Smooth muscle cell (in vitro differentiated cells): ENCODE data around the gene COMMD9. TPM values are rescaled to one million over a fixed set of nuclear protein-coding genes. Genes with fewer than 3 reads are reported as not detected.
"Not testable (repeated sequence)": the region's sequence is repeated elsewhere in the genome, so short reads cannot be mapped to it uniquely, and the experiment has no call there.

Experiments used
- DNase-seq: peaks from one replicate; lab custom pipeline; 2025; ENCODE audit not compliant: unreplicated experiment; lab: John Stamatoyannopoulos, UW
- H2AFZ ChIP-seq: fragments of 200-600 bp; sonication (generic); 2 replicates; pipeline ENCODE4 v1.6.0; 2016; ENCODE audit warnings: antibody characterized with exemption, low read depth, mild to moderate bottlenecking
- H3F3A ChIP-seq: fragments of 200-600 bp; sonication (generic); 2 replicates; pipeline ENCODE4 v1.6.0; 2017; ENCODE audit warnings: antibody characterized with exemption, low read depth
- H3K27ac ChIP-seq: fragments of 200-600 bp; sonication (generic); 2 replicates; pipeline ENCODE4 v1.5.1; 2016; ENCODE audit warnings: low read depth, mild to moderate bottlenecking
- H3K27me3 ChIP-seq: fragments of 200-600 bp; sonication (generic); 2 replicates; pipeline ENCODE4 v1.6.1; 2016; ENCODE audit warnings: low read depth, mild to moderate bottlenecking
- H3K36me3 ChIP-seq: fragments of 200-600 bp; sonication (generic); 2 replicates; pipeline ENCODE4 v1.5.1; 2016; ENCODE audit warnings: low read depth
- H3K4me1 ChIP-seq: fragments of 200-600 bp; sonication (generic); 2 replicates; pipeline ENCODE4 v1.5.1; 2016; ENCODE audit warnings: low read depth
- H3K4me2 ChIP-seq: fragments of 200-600 bp; sonication (generic); 2 replicates; pipeline ENCODE4 v1.6.0; 2016; ENCODE audit warnings: mild to moderate bottlenecking
- H3K4me3 ChIP-seq: fragments of 200-600 bp; sonication (generic); 2 replicates; pipeline ENCODE4 v1.5.1; 2016; ENCODE audit warnings: mild to moderate bottlenecking
- H3K79me2 ChIP-seq: fragments of 200-600 bp; sonication (generic); 2 replicates; pipeline ENCODE4 v1.6.0; 2016; ENCODE audit warnings: low read depth, mild to moderate bottlenecking
- H3K9ac ChIP-seq: fragments of 200-600 bp; sonication (generic); 2 replicates; pipeline ENCODE4 v1.6.0; 2016; ENCODE audit warnings: low read depth
- H3K9me3 ChIP-seq: fragments of 200-600 bp; sonication (generic); replicated peaks from 2 replicates; pipeline ENCODE4 v1.5.1; 2016; ENCODE audit warnings: low read depth
- H4K20me1 ChIP-seq: fragments of 200-600 bp; sonication (generic); 2 replicates; pipeline ENCODE4 v1.6.0; 2016; ENCODE audit warnings: low read depth
- CTCF ChIP-seq: fragments of 200-600 bp; sonication (generic); IDR thresholded peaks from 2 replicates; pipeline ENCODE4 v1.5.1; 2017; ENCODE audit warnings: borderline replicate concordance, mild to moderate bottlenecking, antibody characterized with exemption; ENCODE audit not compliant: insufficient read depth, poor library complexity, severe bottlenecking
- WGBS: methylation state at CpG from one replicate; pipeline ENCODE4 v1.1.7; 2016; ENCODE audit warnings: low lambda C conversion rate; 5-methylcytosine and 5-hydroxymethylcytosine counted together
- polyA plus RNA-seq: library from polyadenylated mRNA; unstranded; fragments of >200 nt; fragmentation: Nextera tagmentation; extraction: Ambion mirVana; gene quantifications from 2 replicates; pipeline ENCODE4 v1.2.1, GENCODE V29; 2016
- total RNA-seq: library from RNA; depleted of rRNA; stranded (reverse); fragments of >200 nt; gene quantifications from 2 replicates; pipeline ENCODE4 v1.2.3, GENCODE V29; 2014

COMMD9 gene
- total and polyA plus RNA-seq, 2 experiments from 2014 or later, result 35.9 to 83.0 TPM

DNA sequence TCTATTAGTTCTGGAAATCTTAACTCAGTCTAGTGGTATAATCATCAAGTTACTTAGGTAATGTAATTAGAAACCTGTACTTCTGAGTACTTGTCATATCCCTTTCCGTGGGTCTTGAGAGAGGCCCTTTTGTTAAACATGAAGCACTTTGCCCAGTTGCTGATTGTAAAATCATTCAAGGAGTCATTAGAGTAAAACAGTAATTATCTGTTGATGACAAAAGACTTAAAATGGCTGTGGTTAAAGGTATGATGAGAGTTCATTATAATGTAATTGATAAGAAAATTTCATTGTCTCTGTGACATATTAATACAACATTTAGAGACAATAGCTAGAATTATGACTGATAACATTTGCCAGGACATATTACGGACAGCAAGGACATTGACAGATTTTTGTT lies 41.2 kb upstream of the COMMD9 start:
- Histone ChIP-seq H4K20me1 (no peaks in the 10 kb centered on the region), H2AFZ (no peak overlapping the region), H3K4me1 (no peaks in the 10 kb centered on the region), H3K4me3 (no peak overlapping the region), H3K27ac (no peak overlapping the region), H3K36me3 (no peaks in the 10 kb centered on the region), H3K9ac (no peak overlapping the region), H3F3A (no peaks in the 10 kb centered on the region), H3K4me2 (no peak overlapping the region), H3K27me3 (no peaks in the 10 kb centered on the region), H3K9me3 (no peaks in the 10 kb centered on the region), H3K79me2 (no peaks in the 10 kb centered on the region)
- DNase-seq, result no peak
- WGBS, result 84% methylated on average over 2 of the region's 2 CpGs
- TF ChIP-seq CTCF, result no peak

DNA sequence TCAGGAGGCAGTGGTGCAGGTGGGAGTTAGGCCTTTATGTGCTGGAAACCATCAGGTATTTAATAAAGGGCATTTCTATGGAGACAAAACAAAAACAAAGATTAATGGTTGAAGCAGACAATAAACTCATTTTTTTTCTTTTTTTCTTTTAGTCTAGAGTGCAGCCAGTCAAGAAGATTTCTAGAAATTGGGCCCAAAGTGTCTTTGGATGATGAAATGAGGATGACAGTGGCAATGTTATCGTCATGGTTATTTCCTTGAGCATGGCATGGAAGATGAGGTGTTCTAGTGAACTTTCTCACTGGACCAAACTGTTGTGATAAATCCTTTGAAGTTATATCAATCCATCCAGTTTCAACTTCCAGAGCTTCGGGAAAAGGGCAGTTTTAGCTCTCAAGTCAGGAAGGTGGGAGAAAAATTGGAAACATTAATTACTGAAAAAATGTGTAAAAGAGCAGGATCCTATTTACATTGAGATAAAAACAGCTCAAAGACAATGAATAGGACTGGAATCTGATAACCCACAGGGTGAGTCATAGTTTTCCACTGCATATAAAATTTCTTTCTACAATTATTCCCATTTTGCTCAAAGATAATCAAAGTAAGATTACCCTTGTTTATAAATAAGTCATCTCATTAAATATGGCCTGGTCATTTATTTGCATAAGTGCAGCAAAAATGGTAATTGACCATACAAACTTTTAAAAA lies 39.9 kb upstream of the COMMD9 start:
- DNase-seq, result no peak
- no peak overlapping the region for H3K9ac ChIP-seq
- no peaks in the 10 kb centered on the region for H3F3A ChIP-seq
- no peaks in the 10 kb centered on the region for H3K9me3 ChIP-seq
- H3K27ac ChIP-seq, result no peak overlapping the region
- H3K4me1 ChIP-seq, result no peaks in the 10 kb centered on the region
- H3K36me3 ChIP-seq, result no peaks in the 10 kb centered on the region
- no peaks in the 10 kb centered on the region for H3K79me2 ChIP-seq
- 90% methylated on average over 2 of the region's 2 CpGs for WGBS
- no peak overlapping the region for H3K4me2 ChIP-seq
- no peak for TF ChIP-seq CTCF
- H4K20me1 ChIP-seq, result no peaks in the 10 kb centered on the region
- H2AFZ ChIP-seq, result no peak overlapping the region
- H3K4me3 ChIP-seq, result no peak overlapping the region
- no peaks in the 10 kb centered on the region for H3K27me3 ChIP-seq

- no peak overlapping the region for H3K4me3 ChIP-seq
Observed at GRCh38 chr11:36326524-36327419, 37.5 kb upstream of the COMMD9 start.

DNA sequence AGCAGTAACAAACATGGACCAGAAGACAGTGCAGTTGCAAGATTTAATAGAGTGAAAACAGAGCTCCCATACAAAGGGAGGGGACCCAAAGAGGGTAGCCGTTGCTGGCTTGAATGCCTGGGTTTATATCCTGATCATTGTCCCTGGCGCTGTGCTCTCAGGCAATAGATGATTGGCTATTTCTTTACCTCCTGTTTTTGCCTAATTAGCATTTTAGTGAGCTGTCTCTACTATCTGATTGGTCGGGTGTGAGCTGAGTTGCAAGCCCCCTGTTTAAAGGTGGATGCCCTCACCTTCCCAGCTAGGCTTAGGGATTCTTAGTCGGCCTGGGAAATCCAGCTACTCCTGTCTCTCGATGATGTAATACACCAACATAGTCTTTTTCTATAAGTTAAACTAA lies 36.2 kb upstream of the COMMD9 start:
- not testable (repeated sequence) for H3K4me3 ChIP-seq, H4K20me1 ChIP-seq, H3K9me3 ChIP-seq, H3K27me3 ChIP-seq, H3K79me2 ChIP-seq, H3K36me3 ChIP-seq, H3K4me2 ChIP-seq, H3K9ac ChIP-seq, DNase-seq, H3K27ac ChIP-seq, H2AFZ ChIP-seq, H3K4me1 ChIP-seq, H3F3A ChIP-seq
- 92% methylated on average over 5 of the region's 5 CpGs for WGBS

More at GRCh38 chr11:36326524-36327419, 37.5 kb upstream of the COMMD9 start:
- no peaks in the 10 kb centered on the region for H3K4me1 ChIP-seq
- H4K20me1 ChIP-seq, result no peaks in the 10 kb centered on the region
- no peak for DNase-seq
- 65% methylated on average over 3 of the region's 3 CpGs for WGBS
- no peak overlapping the region for H3K9ac ChIP-seq
- H3K27me3 ChIP-seq, result no peaks in the 10 kb centered on the region
- H2AFZ ChIP-seq, result no peak overlapping the region
- no peak overlapping the region for H3K4me2 ChIP-seq
- H3K27ac ChIP-seq, result no peak overlapping the region
- no peaks in the 10 kb centered on the region for H3K9me3 ChIP-seq
- no peaks in the 10 kb centered on the region for H3F3A ChIP-seq
- TF ChIP-seq CTCF, result no peak
- H3K79me2 ChIP-seq, result no peaks in the 10 kb centered on the region
- H3K36me3 ChIP-seq, result no peaks in the 10 kb centered on the region

DNA sequence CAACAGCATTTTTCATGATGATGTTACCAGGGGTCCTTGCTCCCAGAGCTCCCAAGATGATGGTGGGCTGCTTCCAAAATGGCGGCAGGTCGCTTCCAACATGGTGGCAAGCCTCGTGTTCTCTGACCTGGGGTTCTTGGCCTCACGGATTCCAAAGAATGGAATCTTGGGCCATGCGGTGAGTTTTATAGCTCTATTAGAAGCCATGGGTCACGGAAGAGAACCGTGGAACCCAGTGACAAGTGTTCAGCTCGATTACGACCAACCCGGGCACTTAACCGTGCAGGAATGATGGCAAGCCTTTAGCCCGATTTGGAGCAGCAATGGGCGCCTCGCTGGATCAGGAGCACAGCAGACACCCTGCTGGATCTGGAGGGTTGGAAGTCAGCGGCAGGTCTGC lies 35.7 kb upstream of the COMMD9 start:
- H3K79me2 ChIP-seq, H3K9ac ChIP-seq, H3K27me3 ChIP-seq, H3K4me3 ChIP-seq, H3K36me3 ChIP-seq, H3K4me1 ChIP-seq, H4K20me1 ChIP-seq, H3F3A ChIP-seq, H2AFZ ChIP-seq, H3K4me2 ChIP-seq, H3K27ac ChIP-seq, DNase-seq, H3K9me3 ChIP-seq: not testable (repeated sequence)
- 92% methylated on average over 15 of the region's 15 CpGs for WGBS
